ENCODE data around the gene IRX1.

The IRX1 gene

DNA sequence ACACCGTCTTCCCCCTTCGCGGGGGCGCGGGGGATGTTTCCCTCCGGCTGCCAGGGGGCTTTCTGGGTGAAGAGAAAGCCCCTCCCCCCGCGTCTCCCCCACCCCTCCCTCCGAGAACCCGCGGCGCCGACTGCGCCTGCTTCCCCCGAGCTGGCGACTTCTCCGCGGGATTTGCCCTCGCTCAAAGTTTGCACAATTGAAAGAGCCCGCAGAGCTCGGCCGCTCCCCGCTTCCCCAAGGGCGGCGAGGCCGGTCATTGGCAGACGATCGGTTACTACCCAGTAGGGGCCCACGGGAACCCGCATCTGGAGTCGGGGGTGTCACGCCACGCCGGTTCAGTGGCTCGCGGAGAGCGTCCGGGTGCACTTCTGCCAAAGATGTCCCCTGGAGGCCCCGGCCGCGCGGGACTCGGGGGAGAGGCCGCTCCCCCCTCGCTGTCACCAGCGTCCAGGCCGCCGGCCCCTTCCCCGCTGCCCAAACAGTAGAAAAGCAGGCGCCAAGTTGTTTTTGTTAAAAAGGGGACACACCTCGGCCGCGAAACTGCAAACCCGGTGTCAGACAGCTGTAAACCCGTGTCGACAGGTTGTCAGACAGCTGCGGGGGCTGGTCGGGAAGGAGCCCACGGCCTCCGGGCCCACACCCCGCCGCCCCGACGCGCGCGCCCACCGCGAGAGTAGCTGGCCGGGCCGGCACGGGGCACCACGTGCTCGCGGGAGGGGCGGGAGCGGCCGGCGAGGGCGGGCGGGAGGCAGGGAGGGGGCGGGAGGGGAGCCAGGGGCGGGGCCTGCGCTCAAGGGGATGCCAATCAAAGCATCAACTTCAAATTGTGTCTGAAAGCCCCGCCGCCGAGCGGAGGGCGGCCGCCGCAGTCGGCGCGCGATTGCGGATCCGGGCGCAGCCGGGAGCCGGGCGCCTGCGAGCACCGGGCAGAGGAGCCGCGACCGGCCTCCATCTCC, at the start of gene IRX1:
Gene IRX1, plus strand, starts transcription at position 827 of the 956 bp plus-strand sequence. CDS start 274 bp downstream, outside the sequence.
- no peak for DNase-seq

DNA sequence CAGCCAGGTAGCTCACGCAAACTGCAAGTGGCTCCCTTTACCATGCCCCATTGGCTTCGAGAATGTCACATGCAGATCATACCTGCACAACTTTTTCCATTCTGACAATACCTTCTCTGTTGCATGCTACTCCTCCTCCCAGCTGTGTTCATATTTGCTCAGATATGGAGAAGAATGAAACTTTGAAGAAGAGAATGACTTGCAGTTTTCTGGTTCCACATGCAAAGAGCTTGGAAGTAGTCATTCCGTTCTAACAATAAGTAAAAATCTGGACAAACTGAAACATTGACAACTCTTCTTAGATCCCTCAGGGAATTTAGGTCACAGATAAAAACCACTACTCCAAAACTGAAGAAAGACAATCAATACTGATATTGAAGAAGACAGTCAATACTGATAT, 49.6 kb upstream of the IRX1 start:
- DNase-seq, result no peak

DNA sequence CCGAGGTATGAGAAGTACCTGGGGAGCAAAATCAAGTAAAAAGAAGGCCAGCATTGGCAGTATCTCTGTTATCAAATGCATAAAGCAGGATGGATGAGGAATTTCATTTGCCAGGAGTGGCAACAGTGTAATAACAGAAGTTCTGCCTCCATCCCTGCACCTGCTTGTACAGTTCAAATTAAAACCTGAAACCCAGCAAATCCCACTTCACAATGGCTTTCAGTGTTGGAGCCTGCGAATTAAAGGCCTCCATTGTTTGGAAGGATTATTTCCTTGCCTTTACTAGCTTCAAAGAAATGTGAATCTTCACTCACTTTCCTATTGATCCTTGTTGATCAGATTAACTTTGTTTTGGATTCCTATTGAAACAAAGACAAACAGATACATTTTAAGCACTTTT, 31.5 kb upstream of the IRX1 start:
- DNase-seq, result no peak

DNA sequence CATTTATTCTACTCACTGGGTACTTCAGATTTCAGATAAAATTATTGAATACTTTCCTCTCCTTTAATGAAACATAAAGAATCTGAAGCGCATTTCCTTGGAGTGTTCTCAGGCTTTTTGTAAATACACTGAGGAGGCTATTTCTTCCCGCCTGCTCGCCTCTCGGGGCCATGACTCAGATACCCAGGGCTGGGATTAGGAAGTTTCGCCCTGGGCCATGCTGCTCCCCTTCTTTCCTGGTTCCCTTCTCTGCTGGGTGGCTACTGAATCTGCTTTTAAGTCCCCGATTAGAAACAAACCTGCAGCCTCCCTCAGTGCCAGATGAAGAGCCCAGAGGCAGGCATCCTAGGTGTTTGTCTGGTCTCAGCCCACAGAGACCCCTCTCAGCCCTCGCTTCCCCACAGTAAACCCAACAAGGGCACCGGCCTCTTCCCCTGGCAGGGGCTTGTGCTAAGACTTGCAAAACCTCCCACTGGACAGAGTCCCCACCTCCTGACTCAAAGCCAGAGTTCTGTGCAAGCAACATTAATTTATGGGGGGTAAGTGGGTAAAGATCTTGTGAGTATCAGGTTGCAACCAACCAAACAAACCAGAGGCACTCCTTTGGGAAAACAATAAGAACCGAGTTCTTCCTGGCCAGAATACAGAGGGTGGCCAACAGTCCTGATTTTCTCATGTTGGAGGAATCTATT, 30.7 kb upstream of the IRX1 start:
- no peak for DNase-seq

DNA sequence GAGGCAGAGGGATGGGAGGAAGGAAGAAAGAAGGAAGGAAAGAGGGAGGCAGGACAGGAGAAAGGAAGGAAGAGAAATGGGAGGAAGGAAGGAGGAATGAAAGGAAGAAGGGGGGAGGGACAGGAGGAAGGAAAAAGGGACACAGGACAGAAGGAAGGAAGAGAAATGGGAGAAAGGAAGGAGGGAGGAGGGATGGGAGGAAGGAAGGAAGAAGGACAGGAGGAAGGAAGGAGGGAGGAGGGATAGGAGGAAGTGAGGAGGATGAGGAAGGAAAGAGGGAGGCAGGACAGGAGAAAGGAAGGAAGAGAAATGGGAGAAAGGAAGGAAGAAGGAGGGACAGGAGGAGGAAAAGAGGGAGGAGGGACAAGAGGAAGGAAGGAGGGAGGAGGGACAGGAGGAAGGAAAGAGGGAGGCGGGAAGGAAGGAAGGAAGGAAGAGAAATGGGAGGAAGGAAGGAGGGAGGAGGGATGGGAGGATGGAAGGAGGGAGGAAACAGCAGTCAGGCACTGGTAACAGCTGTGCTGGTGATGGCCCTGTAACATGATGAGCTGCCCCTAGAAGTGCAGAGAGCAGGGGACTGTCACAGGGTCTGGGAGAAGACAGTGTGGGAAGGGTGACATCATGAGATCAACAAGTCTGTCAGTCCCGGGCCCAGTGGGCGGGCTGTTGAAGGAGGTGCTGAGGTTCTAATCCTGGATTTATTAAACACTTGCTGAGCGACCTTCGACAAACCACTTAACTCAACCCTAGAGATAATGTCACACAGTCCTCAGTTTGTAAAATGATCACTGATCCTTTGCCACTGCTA, 10.7 kb upstream of the IRX1 start:
- no peak for DNase-seq

DNA sequence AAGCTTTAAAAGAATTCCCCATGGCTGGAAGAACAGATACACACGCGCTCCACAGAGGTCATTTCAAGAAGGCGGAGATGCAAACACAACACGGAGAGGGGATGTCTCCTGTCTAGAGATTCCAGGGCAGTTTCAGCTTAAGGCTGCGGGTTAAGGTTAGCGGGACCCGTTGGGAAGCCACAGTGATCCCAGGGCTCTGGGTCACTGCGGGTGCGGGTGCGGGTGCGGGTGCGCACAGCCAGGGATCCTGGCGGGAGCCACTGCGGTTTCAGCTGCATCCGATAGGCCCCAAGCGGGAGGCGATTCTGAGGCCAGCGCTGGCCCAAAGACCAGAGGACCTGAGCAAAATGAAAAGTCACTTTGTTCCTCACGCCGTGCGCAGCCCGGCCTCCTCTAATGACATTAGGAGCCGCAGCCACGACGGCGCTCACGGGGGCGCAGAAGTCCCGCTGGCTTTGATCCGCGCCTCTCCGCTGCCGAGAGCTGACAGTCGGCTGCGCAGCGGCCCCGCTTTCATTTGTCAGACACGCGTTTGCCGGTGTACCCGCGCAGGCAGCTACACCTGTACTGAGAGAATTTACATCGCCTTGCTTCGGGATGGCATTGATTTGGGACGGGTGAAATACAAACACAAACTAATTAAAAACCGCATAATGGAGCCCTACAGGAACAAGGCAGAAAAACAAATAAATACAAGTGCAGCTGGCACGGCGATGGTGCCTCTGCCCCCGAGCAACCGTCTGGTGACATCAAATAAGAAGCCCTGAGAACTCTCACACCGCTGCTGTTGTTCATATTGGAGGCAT, 5.3 kb upstream of the IRX1 start:
- DNase-seq, result no peak

DNA sequence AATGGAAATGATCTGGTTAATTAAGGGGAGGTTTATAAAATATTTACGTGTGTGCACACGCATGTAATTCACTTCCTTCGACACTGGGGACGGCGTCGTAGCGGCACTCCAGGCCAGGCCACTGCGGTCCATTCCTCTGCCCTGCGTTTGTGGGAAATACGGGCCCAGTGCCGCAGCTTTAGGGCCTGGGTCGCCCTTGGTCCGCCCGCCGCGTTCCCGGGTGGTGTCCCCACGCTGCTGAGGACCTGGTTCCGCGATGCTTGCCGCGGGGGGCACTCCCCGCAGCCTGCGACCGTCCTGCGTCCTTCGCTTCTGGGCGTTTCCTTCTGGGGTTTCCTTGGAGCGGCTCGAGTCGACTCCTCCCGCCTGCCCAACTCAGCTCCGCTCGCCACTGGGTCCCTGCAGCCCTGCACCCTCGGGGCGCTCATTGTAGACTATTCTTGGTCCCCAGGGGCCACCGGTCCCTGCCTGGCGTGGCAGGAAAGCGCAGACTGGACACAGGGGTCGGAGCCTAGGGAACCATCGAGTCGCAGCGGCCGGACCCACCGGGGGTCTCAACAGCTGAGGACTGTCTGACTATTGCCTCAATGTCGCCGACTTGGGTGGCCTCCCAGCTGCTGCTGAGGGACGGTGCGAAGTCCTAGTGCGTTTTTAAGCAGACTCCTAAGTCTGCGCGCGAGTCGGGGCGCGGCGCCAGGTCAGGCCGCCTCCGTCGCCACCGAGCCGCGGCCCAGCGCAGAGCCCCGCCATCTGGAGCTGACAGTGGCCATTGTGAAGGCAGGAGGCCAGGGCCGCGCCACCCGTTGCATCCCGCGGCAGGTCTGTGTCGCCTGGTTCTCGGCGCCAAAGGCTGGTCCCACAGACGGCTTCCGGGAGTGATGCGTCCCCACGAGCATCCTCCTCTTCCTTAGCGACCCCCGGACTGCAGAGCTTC, 4.4 kb upstream of the IRX1 start:
- no peak for DNase-seq

DNA sequence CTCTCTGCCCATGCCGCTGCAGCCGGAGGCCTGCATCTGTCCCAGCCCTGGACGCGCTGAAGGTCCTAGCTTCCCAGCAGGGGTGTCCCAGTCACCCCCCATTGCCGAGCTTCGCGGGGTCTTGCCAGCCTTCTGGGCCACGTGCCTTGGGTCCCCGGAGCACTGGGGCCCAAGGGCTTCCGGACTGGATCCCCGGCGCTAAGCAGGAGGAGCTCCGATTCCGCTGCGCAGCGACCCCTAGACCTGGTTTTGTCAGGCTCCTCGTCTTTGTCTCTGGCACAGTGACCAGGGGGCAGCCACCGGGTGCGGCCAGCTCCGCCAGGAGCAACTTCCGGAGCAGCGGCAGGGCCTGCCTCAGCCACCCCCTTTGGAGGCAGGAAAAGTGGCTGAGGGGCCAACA, 3.3 kb upstream of the IRX1 start:
- DNase-seq, result no peak

DNA sequence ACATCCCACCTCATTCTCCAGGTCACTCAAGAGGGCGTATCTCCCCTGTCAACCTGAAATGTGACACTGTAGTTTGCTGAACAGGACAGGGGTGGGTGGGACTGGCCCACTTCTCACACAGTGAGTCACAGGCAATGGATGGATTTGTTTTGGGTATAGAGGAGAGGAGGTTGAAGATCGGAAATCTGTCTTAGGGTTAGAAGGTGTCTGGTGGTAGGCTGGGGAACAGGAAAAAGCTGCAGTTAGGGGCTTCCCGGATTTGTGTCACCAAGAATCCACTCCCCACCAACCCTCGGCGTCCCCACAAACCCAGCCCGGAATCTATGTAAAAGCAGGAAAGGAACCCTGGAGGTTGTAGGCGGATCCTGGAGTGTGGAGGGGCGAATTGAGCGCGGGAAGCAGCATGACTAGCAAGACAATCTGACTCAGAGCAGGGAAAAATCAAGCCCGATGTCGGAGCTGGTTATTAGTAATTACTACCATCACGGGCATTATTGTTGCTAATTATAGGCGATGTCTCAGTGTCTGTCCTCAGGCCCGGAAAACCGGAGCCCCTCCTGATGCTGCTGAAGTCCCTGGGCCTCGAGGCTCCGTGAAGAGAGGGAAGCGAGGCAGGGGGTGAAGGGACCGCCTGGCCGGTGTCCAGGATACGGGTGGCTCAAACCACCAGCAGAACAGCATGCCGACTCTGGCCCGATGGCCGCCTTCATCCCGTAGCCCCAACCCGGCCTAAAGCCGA, 1.7 kb upstream of the IRX1 start:
- DNase-seq, result no peak

DNA sequence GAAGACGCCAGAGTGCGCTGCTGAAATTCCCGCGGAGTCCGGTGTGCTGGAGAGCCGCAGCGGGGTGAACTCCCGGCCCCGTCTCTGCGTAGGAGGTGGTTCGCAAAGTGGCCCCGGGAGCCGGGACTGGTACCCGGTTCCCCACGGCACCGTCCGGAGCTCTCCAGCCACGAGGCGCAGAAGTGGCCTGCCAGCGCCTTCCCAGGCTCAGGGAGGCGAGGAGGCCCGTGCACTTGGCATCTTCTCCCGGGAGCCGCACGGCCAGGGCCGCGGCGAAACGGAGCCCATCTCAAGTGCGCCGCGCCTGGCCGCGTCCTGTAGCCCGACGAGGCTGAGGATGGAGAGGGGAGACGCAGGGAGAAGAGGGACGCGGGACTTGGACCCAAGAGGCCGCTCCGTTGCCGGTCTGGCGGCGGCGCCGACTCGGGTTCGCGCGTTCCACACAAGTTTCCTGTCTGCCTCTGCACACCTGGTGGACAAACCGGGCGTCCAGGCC, 1.1 kb upstream of the IRX1 start:
- no peak for DNase-seq

DNA sequence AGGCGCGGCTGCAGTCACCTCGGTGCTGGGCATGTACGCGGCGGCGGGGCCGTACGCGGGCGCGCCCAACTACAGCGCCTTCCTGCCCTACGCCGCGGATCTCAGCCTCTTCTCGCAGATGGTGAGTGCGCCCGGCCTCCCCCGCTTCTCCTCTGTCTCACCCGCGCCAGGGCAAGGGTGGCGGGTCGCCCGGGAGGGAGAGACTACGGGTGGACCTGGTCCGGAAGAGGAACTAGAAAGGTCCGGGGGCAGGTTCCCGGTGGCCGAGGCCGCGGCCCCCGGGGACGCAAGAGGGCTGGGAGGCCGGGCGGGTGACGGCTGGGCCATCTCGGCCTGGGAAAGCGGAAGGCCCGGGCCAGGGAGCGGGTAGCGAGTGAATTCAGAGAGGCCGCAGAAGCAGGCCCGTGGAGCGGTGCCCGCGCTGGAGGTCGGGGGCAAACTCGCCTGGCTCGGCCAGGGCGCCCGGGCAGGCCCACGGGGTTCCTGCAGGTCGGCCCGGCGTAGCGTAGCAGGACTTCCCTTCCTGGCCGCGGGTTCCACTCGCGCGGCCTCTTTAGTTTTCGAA, 711 bp downstream of the IRX1 start:
- DNase-seq, result no peak

DNA sequence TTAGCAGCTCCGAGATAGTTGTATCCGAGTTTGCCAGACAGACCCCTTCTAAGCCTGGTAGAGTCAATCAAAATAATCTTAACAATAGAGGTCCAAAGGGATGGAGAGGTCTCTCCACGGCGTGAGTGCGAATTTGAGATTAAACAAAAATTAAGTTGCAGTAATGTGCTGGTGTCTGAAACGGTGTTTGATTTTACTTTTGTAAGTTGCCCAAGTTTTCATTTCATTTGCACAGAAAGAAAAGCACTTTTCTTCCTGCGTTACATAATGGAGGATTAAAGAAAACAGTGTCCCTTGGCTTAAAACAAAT, 1.2 kb downstream of the IRX1 start:
- DNase-seq, result no peak

DNA sequence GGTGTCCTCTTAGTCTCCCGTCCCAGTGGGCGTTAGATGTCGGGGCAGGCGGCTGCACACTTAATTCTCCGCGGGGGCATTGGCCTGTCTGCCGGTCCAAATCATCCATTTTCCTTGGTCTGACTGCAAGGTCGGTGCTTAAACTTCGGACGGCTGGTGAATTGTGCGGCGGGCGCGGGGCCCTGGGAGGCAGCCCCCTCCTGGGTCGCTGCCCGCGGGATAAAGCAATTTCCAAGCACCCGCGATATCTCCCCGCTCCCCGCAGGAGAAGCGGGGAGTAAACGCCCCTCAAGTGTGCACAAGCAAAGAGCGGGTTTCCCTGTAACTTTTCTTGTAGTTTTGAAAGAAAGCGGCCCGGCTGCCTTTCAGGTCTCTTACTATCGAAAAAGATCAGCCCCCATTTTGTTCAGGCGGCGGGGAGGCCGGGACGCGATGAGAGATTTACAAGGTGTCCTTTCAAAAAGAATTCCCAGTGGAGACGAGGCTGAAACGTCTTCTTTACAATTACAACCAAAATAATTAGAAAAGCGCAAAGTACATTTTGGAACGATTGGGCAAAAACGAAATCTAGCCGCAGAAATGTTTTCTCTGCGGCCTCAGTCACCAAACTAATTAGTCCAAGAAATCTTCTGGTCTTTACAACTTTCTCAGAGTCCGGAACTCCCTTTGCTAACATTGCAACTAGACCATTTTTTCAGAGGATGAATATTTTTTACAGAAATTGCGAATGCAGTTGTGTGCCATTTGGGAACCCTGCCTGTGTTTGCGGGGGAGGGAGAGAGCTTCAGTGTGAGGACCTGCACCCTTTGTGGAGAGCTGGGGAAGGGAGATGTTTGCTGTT, 1.8 kb downstream of the IRX1 start:
- no peak for DNase-seq

DNA sequence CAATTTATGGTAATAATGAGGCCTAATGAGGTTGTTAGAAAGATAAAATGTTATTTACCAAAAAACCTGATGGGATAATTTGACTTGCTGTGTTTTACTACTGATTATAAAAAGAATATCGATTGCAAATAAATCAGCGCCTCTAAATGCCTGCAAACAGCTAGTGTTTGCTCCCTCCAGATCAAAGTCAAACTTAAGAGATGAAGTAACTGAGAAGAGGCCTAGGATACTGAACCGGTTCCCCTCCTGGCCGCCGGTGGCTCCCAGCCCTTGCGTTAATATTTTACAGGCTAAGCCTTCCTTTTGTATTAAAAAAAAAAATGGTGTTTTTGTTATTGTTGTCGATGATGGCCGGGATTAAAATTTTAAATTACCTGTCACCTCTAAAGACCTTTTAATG, 2.6 kb downstream of the IRX1 start:
- DNase-seq, result no peak

DNA sequence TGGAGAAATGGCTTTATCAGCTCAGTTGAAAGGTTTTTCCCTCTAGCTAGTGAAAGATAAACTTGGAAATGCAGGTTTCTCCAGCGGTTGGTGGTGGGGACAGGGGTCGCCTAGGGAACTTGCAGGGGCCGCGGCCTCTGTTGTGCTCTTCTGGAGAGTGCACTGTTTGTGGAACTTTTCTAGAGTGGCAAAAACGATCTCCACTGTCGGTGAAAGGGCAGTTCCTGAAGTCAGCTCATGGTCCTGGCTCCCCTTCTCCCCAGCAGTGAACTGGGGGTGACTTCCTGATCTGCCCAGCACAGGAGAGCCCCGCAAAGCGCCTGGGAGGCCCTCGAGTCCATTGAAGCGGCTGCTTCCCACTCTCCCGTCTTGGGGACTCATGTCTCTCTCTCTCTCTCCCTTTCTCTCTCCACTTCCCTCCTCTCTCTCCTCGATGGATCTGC, 3.2 kb downstream of the IRX1 start:
- no peak for DNase-seq

DNA sequence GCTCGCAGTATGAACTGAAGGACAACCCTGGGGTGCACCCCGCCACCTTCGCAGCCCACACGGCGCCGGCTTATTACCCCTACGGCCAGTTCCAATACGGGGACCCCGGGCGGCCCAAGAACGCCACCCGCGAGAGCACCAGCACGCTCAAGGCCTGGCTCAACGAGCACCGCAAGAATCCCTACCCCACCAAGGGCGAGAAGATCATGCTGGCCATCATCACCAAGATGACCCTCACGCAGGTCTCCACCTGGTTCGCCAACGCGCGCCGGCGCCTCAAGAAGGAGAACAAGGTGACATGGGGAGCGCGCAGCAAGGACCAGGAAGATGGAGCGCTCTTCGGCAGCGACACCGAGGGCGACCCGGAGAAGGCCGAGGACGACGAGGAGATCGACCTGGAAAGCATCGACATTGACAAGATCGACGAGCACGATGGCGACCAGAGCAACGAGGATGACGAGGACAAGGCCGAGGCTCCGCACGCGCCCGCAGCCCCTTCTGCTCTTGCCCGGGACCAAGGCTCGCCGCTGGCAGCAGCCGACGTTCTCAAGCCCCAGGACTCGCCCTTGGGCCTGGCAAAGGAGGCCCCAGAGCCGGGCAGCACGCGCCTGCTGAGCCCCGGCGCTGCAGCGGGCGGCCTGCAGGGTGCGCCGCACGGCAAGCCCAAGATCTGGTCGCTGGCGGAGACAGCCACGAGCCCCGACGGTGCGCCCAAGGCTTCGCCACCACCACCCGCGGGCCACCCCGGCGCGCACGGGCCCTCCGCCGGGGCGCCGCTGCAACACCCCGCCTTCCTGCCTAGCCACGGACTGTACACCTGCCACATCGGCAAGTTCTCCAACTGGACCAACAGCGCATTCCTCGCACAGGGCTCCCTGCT, 3.8 kb downstream of the IRX1 start:
- no peak for DNase-seq

DNA sequence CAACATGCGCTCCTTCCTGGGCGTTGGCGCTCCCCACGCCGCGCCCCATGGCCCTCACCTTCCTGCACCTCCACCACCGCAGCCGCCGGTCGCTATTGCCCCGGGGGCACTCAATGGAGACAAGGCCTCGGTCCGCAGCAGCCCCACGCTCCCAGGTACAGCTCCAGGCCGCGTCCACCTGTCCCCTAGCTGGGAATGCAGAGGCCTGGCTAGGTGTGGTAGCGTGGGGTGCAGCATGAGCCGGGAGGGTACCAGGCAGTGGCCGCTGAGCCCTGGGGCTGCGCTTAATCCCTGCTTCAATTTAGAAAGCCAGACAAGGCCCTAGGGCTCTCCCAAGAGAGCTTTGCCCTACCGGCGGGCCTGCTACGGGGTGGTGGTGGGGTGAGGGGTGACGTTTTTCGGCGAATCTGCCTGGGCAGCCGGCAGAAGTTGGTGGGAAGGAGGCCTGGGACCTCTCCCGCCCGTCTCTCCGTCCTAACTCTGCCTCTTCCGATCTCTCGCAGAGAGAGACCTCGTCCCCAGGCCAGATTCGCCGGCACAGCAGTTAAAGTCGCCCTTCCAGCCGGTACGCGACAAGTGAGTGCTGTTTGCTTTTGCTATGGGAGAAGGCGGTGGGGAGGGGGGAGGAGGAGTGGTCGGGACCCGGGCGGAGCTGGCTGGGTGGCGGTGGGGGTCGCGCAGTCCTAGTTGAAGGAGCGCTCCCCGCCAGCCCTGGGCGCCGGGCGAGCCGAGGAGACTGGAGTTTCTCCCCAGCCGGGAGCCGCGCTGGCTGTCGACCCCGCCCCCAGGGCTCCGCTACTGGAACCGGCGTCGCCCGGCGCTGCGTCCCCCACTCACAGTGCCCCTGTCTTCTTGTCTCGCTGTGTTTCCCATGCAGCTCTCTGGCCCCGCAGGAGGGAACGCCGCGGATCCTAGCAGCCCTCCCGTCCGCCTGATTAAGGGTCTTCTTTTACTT, 4.8 kb downstream of the IRX1 start:
- no peak for DNase-seq
